HepG2 (cell line): Measurements from ENCODE around the gene MACROD2. TPM values are rescaled to one million over a fixed set of nuclear protein-coding genes. Genes with fewer than 3 reads are reported as not detected.

Source experiments
- ATAC-seq: fragments of 200-7000 bp; cut with Tn5 transposase; 3 replicates; pipeline ENCODE4 v1.9.1; 2020; ENCODE audit warnings: mild to moderate bottlenecking, moderate library complexity
- BruUV-seq: library from RNA; stranded (reverse); fragments of 400-500 nt; replicated peaks from 2 replicates; lab custom pipeline; 2021; lab: Mats Ljungman, UMichigan
- CTCF ChIA-PET: fragments of 300-600 bp; formaldehyde crosslinking; extraction: SDS; loops from one replicate; lab custom pipeline; 2021; ENCODE audit warnings: low total read pairs, inconsistent platforms, low intra/inter-chr PET ratio; lab: Yijun Ruan, JAX
- POLR2A ChIA-PET: fragments of 350-600 bp; sonication (Branson Sonifier 250); formaldehyde crosslinking; loops from one replicate; lab custom pipeline; 2020; ENCODE audit warnings: antibody characterized with exemption, inconsistent platforms; lab: Yijun Ruan, JAX
- DNase-seq: peaks from one replicate; pipeline ENCODE4 v3.0.0-alpha.2; 2015; ENCODE audit warnings: low spot score
- FAIRE-seq: peaks from 3 replicates; lab custom pipeline; 2011; peaks lifted over from hg19 to GRCh38; lab: Jason Lieb, UNC
- H2AFZ ChIP-seq: one replicate; pipeline ENCODE4 v1.6.1; 2011; ENCODE audit warnings: low read length, inconsistent platforms
- H3K27ac ChIP-seq: fragments of 300-600 bp; 3 replicates; pipeline ENCODE4 v1.8.0; 2011; ENCODE audit warnings: mixed run types, mild to moderate bottlenecking, mixed read lengths, low read length, inconsistent platforms; ENCODE audit not compliant: insufficient read depth; ENCODE audit errors: extremely low read length
- H3K27me3 ChIP-seq, 2 experiments: fragments of 200-600 bp in 1 of 2; 2 replicates in 1 of 2; 3 replicates in 1 of 2; pipeline versions ENCODE4 v1.6.0 to v1.8.0; 2011; ENCODE audit warnings: low read length in 2 of 2, mild to moderate bottlenecking in 2 of 2, moderate library complexity in 2 of 2, inconsistent platforms in 1 of 2; ENCODE audit not compliant: insufficient read depth in 2 of 2, control insufficient read depth in 1 of 2
- H3K36me3 ChIP-seq, 2 experiments: fragments of 200-600 bp in 1 of 2; replicated peaks in 1 of 2; 2 replicates in 1 of 2; 3 replicates in 1 of 2; pipeline versions ENCODE4 v1.5.1 to v1.8.0; 2011; ENCODE audit warnings: low read length in 2 of 2, inconsistent platforms in 1 of 2; ENCODE audit not compliant: insufficient read depth in 2 of 2, control insufficient read depth in 1 of 2
- H3K4me1 ChIP-seq: 2 replicates; pipeline ENCODE4 v1.5.1; 2012; ENCODE audit warnings: low read length, inconsistent platforms; ENCODE audit not compliant: insufficient read depth
- H3K4me2 ChIP-seq: 2 replicates; pipeline ENCODE4 v1.6.0; 2011; ENCODE audit warnings: low read depth, low read length, inconsistent platforms
- H3K4me3 ChIP-seq, 3 experiments: fragments of 200-600 bp in 1 of 3; sonication (generic), shearing (Covaris generic) in 1 of 3; replicated peaks in 1 of 3; 2 replicates each; pipeline ENCODE4 v1.5.1; 2011 to 2016; ENCODE audit warnings: low read length in 3 of 3, inconsistent platforms in 2 of 3, low read depth in 2 of 3, mild to moderate bottlenecking in 2 of 3, control low read depth in 1 of 3, mixed read lengths in 1 of 3; ENCODE audit not compliant: insufficient read depth in 1 of 3
- H3K79me2 ChIP-seq: one replicate; pipeline ENCODE4 v1.6.1; 2011; ENCODE audit warnings: low read length, inconsistent platforms; ENCODE audit not compliant: insufficient read depth
- H3K9ac ChIP-seq: 2 replicates; pipeline ENCODE4 v1.6.0; 2011; ENCODE audit warnings: mild to moderate bottlenecking, low read depth, low read length, inconsistent platforms; ENCODE audit not compliant: insufficient read depth
- H3K9me3 ChIP-seq: 2 replicates; pipeline ENCODE4 v1.5.1; 2012; ENCODE audit warnings: mild to moderate bottlenecking, low read length
- H4K20me1 ChIP-seq: 2 replicates; pipeline ENCODE4 v1.6.0; 2011; ENCODE audit warnings: inconsistent platforms, mild to moderate bottlenecking, low read length, moderate library complexity; ENCODE audit not compliant: insufficient read depth
- ASH2L ChIP-seq: fragments of 300-600, 200-600 bp; sonication (generic); IDR thresholded peaks from 2 replicates; pipeline ENCODE4 v1.7.0; 2017; ENCODE audit warnings: low read depth, mild to moderate bottlenecking, moderate library complexity, mixed read lengths, low read length; ENCODE audit not compliant: insufficient read length
- BCL6 ChIP-seq: IDR thresholded peaks from 2 replicates; pipeline ENCODE4 v1.6.1; 2016; ENCODE audit warnings: missing genetic modification reagents, missing compliant biosample characterization
- BRCA1 ChIP-seq: sonication (generic); formaldehyde crosslinking; IDR thresholded peaks from 2 replicates; pipeline ENCODE4 v1.4.0; 2020; ENCODE audit warnings: missing genetic modification reagents
- FOXK1 ChIP-seq: sonication (generic); formaldehyde crosslinking; IDR thresholded peaks from 2 replicates; pipeline ENCODE4 v1.4.0; 2020; ENCODE audit warnings: low read depth, missing genetic modification reagents, borderline replicate concordance
- FOXM1 ChIP-seq: sonication (generic); formaldehyde crosslinking; IDR thresholded peaks from 2 replicates; pipeline ENCODE4 v1.5.0; 2020; ENCODE audit warnings: missing genetic modification reagents
- FOXO1 ChIP-seq: sonication (generic); formaldehyde crosslinking; IDR thresholded peaks from 2 replicates; pipeline ENCODE4 v1.4.0; 2020; ENCODE audit warnings: missing genetic modification reagents
- KAT8 ChIP-seq: IDR thresholded peaks from 2 replicates; pipeline ENCODE4 v1.6.1; 2016; ENCODE audit warnings: missing genetic modification reagents, missing compliant biosample characterization
- PAX8 ChIP-seq: sonication (generic); formaldehyde crosslinking; IDR thresholded peaks from 2 replicates; pipeline ENCODE4 v1.8.0; 2022; ENCODE audit warnings: mild to moderate bottlenecking, missing genetic modification reagents, borderline replicate concordance
- RELA ChIP-seq: sonication (generic); formaldehyde crosslinking; IDR thresholded peaks from 2 replicates; pipeline ENCODE4 v1.4.0; 2020; ENCODE audit warnings: missing genetic modification reagents
- RFXANK ChIP-seq: IDR thresholded peaks from 2 replicates; pipeline ENCODE4 v1.6.1; 2016
- ZGPAT ChIP-seq: IDR thresholded peaks from 2 replicates; pipeline ENCODE4 v1.6.1; 2016; ENCODE audit warnings: mild to moderate bottlenecking
- ZKSCAN5 ChIP-seq: sonication (generic); formaldehyde crosslinking; IDR thresholded peaks from 2 replicates; pipeline ENCODE4 v1.5.1; 2020; ENCODE audit warnings: mild to moderate bottlenecking, missing genetic modification reagents
- ZNF550 ChIP-seq: sonication (generic); formaldehyde crosslinking; IDR thresholded peaks from 2 replicates; pipeline ENCODE4 v1.4.0; 2020; ENCODE audit warnings: mild to moderate bottlenecking, missing genetic modification reagents, borderline replicate concordance
- ZNF746 ChIP-seq: sonication (generic); formaldehyde crosslinking; IDR thresholded peaks from 2 replicates; pipeline ENCODE4 v1.8.0; 2022; ENCODE audit warnings: mild to moderate bottlenecking, missing genetic modification reagents
- ZSCAN22 ChIP-seq: sonication (generic); formaldehyde crosslinking; IDR thresholded peaks from 2 replicates; pipeline ENCODE4 v1.4.0; 2020; ENCODE audit warnings: mild to moderate bottlenecking, missing genetic modification reagents
- WGBS: methylation state at CpG from one replicate; pipeline ENCODE4 v1.1.6; 2017; ENCODE audit warnings: low lambda C conversion rate; 5-methylcytosine and 5-hydroxymethylcytosine counted together
- in situ Hi-C: cut with HindIII; loops from 2 replicates; pipeline ENCODE4 v1.10.0; 2017; ENCODE audit warnings: low pct_unique_long_range_greater_than_20kb; ENCODE audit not compliant: extremely low pct_ligation_motif_present
- intact Hi-C: fragments of 100-400 bp; cut with micrococcal nuclease; formaldehyde crosslinking; loops from one replicate; pipeline ENCODE4 v1.10.0; 2022; ENCODE audit not compliant: unreplicated experiment
- polyA plus RNA-seq, 8 experiments: library from polyadenylated mRNA; depleted of rRNA in 3 of 8; stranded (reverse) in 7 of 8; unstranded in 1 of 8; fragments of >200 nt; fragmentation: Illumina TruSeq in 4 of 8; extraction: Trizol in 4 of 8; gene quantifications; 2 replicates each; pipeline versions ENCODE4 v1.2.1 to v1.2.3, GENCODE V29; 2011 to 2016; ENCODE audit warnings: low read depth in 4 of 8, missing spikeins in 1 of 8, mixed read lengths in 1 of 8; ENCODE audit not compliant: insufficient read depth in 1 of 8
- total RNA-seq, 5 experiments: library from RNA; depleted of rRNA; stranded (reverse); fragments of >200 nt; fragmentation: Illumina TruSeq; extraction: Trizol; gene quantifications; 2 replicates each; pipeline ENCODE4 v1.2.3, GENCODE V29; 2016; ENCODE audit warnings: low read depth in 1 of 5
- TF ChIP-seq, protein P1 (sequence below): IDR thresholded peaks from 2 replicates; pipeline ENCODE4 v1.6.1; 2016; ENCODE audit warnings: low read depth
- TF ChIP-seq, protein P2 (sequence below): sonication (generic); formaldehyde crosslinking; conservative IDR thresholded peaks from 2 replicates; pipeline ENCODE4 v1.4.0; 2020; ENCODE audit warnings: missing genetic modification reagents

Gene MACROD2
- total and polyA plus RNA-seq, 2 of the 13 experiments (the other 11 are each of a cell fraction or from before 2014, with no cell fraction given): 0.13 to 0.51 TPM

DNA sequence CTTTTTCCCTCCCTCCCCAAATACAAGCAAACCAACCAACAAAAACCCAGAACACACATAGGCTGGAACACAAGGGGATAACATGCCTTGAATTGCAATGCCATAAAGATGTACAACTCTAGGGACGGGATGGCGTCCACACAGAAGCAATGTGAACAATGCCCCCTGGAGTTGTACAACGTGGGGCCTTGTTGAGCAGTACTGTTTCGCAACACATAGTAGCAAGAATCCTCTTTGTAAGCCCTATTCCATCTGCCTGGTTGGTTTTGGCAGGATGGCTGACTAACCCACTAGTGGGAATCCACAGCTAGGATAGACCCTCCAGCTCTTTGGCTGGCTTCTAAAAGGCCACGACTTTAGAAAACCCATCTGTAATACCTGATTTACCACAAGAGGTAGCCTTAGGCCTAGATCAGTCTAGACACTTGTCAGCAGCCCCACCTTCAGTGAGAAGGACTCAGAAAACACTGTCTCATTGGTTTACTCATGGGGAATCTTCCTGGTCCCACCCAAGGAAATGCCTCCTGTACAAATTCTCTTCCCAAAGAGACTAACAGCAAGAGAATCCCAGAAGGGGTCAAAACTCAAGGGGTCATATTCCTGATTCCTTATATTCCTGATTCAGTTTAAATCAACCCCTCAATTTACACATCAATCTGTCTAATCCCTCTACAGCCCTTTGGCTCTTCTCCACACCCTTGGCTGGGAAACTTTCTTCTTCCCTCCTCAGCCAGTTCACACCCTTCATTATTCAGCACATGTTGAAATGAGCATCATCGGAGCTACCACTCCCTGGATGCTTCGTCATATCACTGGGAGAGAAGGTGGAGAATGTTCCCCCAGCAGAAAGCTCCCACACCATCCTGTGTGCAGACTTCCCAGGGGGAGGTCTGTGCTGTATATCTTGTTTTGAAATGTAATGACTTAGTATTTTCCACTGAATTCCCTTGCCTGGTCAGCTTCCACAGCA is 964.5 kb downstream of the MACROD2 start:
- Histone ChIP-seq H2AFZ (peak overlapping the region; percentile 60), H3K9me3 (no peaks in the 10 kb centered on the region), H4K20me1 (no peaks in the 10 kb centered on the region), H3K27ac (no peak overlapping the region), H3K79me2 (no peaks in the 10 kb centered on the region), H3K4me2 (no peak overlapping the region), H3K36me3 (no peaks in the 10 kb centered on the region), H3K27me3 (no peaks in the 10 kb centered on the region), H3K4me1 (peaks cover 33% of the 10 kb centered on the region), H3K9ac (no peak overlapping the region), H3K4me3 (no peak overlapping the region)
- ChIA-PET CTCF (no interaction called here), POLR2A (interaction anchor here (1.5 kb wide), 2 partner anchors 19 to 25 kb away, joined by 3 to 5 read pairs; no protein-coding TSS in a partner anchor)
- intact Hi-C loops (no loop called here), in situ Hi-C loops (no loop called here)
- BruUV-seq: no TSS peak
- DNase-seq (peak; percentile 24), ATAC-seq (peak; percentile 69), FAIRE-seq (no peak)
- WGBS: 62% methylated on average over 7 of the region's 7 CpGs
- TF ChIP-seq KAT8 (CRISPR knock-in tag) (no peak), BRCA1 (CRISPR knock-in tag) (no peak), BCL6 (CRISPR knock-in tag) (no peak), FOXM1 (CRISPR knock-in tag) (no peak), ZGPAT (CRISPR knock-in tag) (peak; percentile 47; the same call in 1 of the 2 replicates), FOXK1 (CRISPR knock-in tag) (0 out of 2 replicates have a peak, but pooled peaks have one; percentile 2), RFXANK (CRISPR knock-in tag) (no peak), ZSCAN22 (no peak), ASH2L (no peak), ZNF746 (CRISPR knock-in tag) (no peak), RELA (CRISPR knock-in tag) (no peak), ZNF550 (CRISPR knock-in tag) (no peak), PAX8 (CRISPR knock-in tag) (no peak), FOXO1 (CRISPR knock-in tag) (peak; percentile 14; the same call in 1 of the 2 replicates), ZKSCAN5 (CRISPR knock-in tag) (no peak)
- TF ChIP-seq, protein P1, sequence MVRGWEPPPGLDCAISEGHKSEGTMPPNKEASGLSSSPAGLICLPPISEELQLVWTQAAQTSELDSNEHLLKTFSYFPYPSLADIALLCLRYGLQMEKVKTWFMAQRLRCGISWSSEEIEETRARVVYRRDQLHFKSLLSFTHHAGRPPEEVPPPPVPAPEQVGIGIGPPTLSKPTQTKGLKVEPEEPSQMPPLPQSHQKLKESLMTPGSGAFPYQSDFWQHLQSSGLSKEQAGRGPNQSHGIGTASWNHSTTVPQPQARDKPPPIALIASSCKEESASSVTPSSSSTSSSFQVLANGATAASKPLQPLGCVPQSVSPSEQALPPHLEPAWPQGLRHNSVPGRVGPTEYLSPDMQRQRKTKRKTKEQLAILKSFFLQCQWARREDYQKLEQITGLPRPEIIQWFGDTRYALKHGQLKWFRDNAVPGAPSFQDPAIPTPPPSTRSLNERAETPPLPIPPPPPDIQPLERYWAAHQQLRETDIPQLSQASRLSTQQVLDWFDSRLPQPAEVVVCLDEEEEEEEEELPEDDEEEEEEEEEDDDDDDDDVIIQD (CRISPR knock-in tag): no peak; the same call in 1 of the 2 replicates
- TF ChIP-seq, protein P2, sequence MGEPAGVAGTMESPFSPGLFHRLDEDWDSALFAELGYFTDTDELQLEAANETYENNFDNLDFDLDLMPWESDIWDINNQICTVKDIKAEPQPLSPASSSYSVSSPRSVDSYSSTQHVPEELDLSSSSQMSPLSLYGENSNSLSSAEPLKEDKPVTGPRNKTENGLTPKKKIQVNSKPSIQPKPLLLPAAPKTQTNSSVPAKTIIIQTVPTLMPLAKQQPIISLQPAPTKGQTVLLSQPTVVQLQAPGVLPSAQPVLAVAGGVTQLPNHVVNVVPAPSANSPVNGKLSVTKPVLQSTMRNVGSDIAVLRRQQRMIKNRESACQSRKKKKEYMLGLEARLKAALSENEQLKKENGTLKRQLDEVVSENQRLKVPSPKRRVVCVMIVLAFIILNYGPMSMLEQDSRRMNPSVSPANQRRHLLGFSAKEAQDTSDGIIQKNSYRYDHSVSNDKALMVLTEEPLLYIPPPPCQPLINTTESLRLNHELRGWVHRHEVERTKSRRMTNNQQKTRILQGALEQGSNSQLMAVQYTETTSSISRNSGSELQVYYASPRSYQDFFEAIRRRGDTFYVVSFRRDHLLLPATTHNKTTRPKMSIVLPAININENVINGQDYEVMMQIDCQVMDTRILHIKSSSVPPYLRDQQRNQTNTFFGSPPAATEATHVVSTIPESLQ (CRISPR knock-in tag): 0 out of 2 replicates have a peak, but pooled peaks have one; percentile 45
